Stomach (tissue), 9 donors: Measurements from ENCODE around the gene RAB8A. TPM values are rescaled to one million over a fixed set of nuclear protein-coding genes. Genes with fewer than 3 reads are reported as not detected.
"Not testable (repeated sequence)": the region's sequence is repeated elsewhere in the genome, so short reads cannot be mapped to it uniquely, and the experiment has no call there.

Experiments
- DNase-seq, 2 donors: peaks; one replicate each; pipeline versions ENCODE4 v3.0.0 to v3.0.0-alpha.2; 2013 to 2019
- H3K27ac ChIP-seq, 5 donors: fragments of 200-600 bp in 4 of 5; sonication (generic) in 4 of 5; one replicate each; pipeline ENCODE4 v1.5.1; 2013 to 2019; ENCODE audit warnings: mild to moderate bottlenecking in 1 of 5, moderate library complexity in 1 of 5
- H3K27me3 ChIP-seq, 3 donors: fragments of 200-600 bp; sonication (generic); one replicate each; pipeline ENCODE4 v1.5.1; 2017 to 2019; ENCODE audit warnings: mixed run types in 1 of 3
- H3K36me3 ChIP-seq, 4 donors: fragments of 200-600 bp; sonication (generic); 1 replicate in 3 of 4; 2 replicates in 1 of 4; pipeline ENCODE4 v1.5.1; 2016 to 2019
- H3K4me1 ChIP-seq, 4 donors: fragments of 200-600 bp; sonication (generic); one replicate each; pipeline ENCODE4 v1.5.1; 2016 to 2019
- H3K4me3 ChIP-seq, 4 donors: fragments of 200-600 bp; sonication (generic) in 3 of 4; one replicate each; pipeline ENCODE4 v1.5.1; 2016 to 2019; ENCODE audit warnings: mild to moderate bottlenecking in 1 of 4
- H3K9me3 ChIP-seq, 4 donors: fragments of 200-600 bp; sonication (generic); one replicate each; pipeline ENCODE4 v1.5.1; 2016 to 2019
- EP300 ChIP-seq: sonication (generic); formaldehyde crosslinking; IDR thresholded peaks from one replicate; pipeline ENCODE4 v1.6.1; 2017; ENCODE audit warnings: antibody characterized with exemption
- POLR2A ChIP-seq, 4 donors: fragments of 450-650 bp; IDR thresholded peaks; one replicate each; pipeline ENCODE4 v1.6.1; 2016; ENCODE audit warnings: antibody characterized with exemption in 4 of 4, control low read depth in 2 of 4, mild to moderate bottlenecking in 1 of 4, moderate library complexity in 1 of 4
- POLR2AphosphoS5 ChIP-seq, 3 donors: sonication (generic); formaldehyde crosslinking; IDR thresholded peaks; one replicate each; pipeline ENCODE4 v1.6.1; 2016; ENCODE audit warnings: antibody characterized with exemption in 3 of 3
- WGBS, 5 donors: extraction: QIAGEN DNeasy Blood & Tissue Kit in 3 of 5; methylation state at CpG; one replicate each; pipeline versions ENCODE4 v1.1.5 to v1.1.7; 2013 to 2018; 5-methylcytosine and 5-hydroxymethylcytosine counted together
- intact Hi-C: fragments of 100-400 bp; cut with DNase I; formaldehyde crosslinking; loops from one replicate; pipeline ENCODE4 v1.15.1; 2023; ENCODE audit warnings: low total_unique reads
- polyA plus RNA-seq, 3 donors: library from polyadenylated mRNA; stranded (reverse); fragments of 200-250 nt; gene quantifications; one replicate each; pipeline ENCODE4 v1.2.3, GENCODE V29; 2013
- total RNA-seq, 5 donors: library from RNA; depleted of rRNA; stranded (reverse); fragments of >200 nt; gene quantifications; one replicate each; pipeline versions ENCODE4 v1.1.0 to v1.2.3, GENCODE V29; 2014 to 2016
- TF ChIP-seq, protein P1 (sequence below), 7 experiments: fragments of 450-650 bp in 4 of 7; fragments of 200-600 bp in 3 of 7; sonication (generic) in 3 of 7; IDR thresholded peaks; one replicate each; pipeline ENCODE4 v1.5.1; 2016 to 2019; ENCODE audit warnings: antibody characterized with exemption in 7 of 7, control low read depth in 2 of 7, mild to moderate bottlenecking in 1 of 7
- donor health status: healthy with polysubstance abuse.
- donor health status: Bipolar disorder and iron deficiency.
- donor health status: healthy.

The RAB8A gene
- total and polyA plus RNA-seq, 8 donors, result 1.8 to 63.4 (median 31.8) TPM

DNA sequence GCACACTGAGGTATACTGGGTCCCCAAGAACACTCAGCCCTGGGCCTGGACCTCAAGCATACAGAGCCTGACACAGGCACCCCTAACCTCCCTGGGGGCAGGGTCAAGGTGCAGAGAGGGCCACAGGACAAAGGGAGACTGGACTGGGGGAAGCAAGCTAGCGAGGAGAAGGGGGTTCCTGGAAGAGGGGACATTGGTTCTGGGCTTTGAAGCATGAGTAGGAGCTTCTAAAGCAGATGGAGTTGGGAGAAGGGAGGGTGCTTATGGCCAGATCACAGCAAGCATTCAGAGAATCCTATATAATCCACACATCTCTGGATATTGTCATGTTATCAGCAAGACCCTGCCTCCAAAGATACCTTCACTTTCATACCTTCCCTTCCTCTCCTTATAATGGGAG, 58.4 kb downstream of the RAB8A start:
- Histone ChIP-seq H3K27me3 (peaks cover 0 to 7% (median 0%) of the 10 kb centered on the region in 3 donors), H3K9me3 (peaks cover 0 to 2% (median under 1%) of the 10 kb centered on the region in 4 donors), H3K36me3 (no peaks in the 10 kb centered on the region), H3K27ac (no peak overlapping the region), H3K4me3 (no peak overlapping the region), H3K4me1 (no peaks in the 10 kb centered on the region)
- intact Hi-C loops, result no loop called here
- TF ChIP-seq POLR2AphosphoS5 (IDR thresholded peaks at IDR 0.05) (no peak), EP300 (no peak), POLR2A (IDR thresholded peaks at IDR 0.05) (no peak)
- TF ChIP-seq, protein P1, sequence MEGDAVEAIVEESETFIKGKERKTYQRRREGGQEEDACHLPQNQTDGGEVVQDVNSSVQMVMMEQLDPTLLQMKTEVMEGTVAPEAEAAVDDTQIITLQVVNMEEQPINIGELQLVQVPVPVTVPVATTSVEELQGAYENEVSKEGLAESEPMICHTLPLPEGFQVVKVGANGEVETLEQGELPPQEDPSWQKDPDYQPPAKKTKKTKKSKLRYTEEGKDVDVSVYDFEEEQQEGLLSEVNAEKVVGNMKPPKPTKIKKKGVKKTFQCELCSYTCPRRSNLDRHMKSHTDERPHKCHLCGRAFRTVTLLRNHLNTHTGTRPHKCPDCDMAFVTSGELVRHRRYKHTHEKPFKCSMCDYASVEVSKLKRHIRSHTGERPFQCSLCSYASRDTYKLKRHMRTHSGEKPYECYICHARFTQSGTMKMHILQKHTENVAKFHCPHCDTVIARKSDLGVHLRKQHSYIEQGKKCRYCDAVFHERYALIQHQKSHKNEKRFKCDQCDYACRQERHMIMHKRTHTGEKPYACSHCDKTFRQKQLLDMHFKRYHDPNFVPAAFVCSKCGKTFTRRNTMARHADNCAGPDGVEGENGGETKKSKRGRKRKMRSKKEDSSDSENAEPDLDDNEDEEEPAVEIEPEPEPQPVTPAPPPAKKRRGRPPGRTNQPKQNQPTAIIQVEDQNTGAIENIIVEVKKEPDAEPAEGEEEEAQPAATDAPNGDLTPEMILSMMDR (IDR thresholded peaks at IDR 0.05), result no peak
- no peak for DNase-seq
- WGBS, 5 donors, result 77 to 88% (median 83%) methylated on average over 1 of the region's 1 CpG

GRCh38 chr19:16175954-16176353, 64.3 kb downstream of the RAB8A start:
- no peaks in the 10 kb centered on the region for H3K4me1 ChIP-seq
- H3K9me3 ChIP-seq, result peaks cover 0 to 14% (median 5%) of the 10 kb centered on the region in 4 donors
- H3K36me3 ChIP-seq, result no peaks in the 10 kb centered on the region
- intact Hi-C loops, result no loop called here
- no peak overlapping the region for H3K4me3 ChIP-seq
- TF ChIP-seq, protein P1 (IDR thresholded peaks at IDR 0.05), result no peak
- TF ChIP-seq POLR2AphosphoS5 (IDR thresholded peaks at IDR 0.05) (no peak), POLR2A (IDR thresholded peaks at IDR 0.05) (no peak), EP300 (no peak)
- no peak overlapping the region for H3K27ac ChIP-seq
- peaks cover 0 to 7% (median 0%) of the 10 kb centered on the region in 3 donors for H3K27me3 ChIP-seq
- 53 to 65% (median 62%) methylated on average over 2 of the region's 2 CpGs for WGBS, 5 donors
- no peak for DNase-seq

GRCh38 chr19:16178866-16179265, 67.2 kb downstream of the RAB8A start:
- H3K36me3 ChIP-seq, H3K27ac ChIP-seq, intact Hi-C loops, H3K27me3 ChIP-seq, DNase-seq, H3K4me3 ChIP-seq: not testable (repeated sequence)
- WGBS, 5 donors, result 83 to 93% (median 88%) methylated on average over 5 of the region's 5 CpGs
- peaks cover 0 to 14% (median 5%) of the 10 kb centered on the region in 4 donors for H3K9me3 ChIP-seq
- H3K4me1 ChIP-seq, result peaks cover 0 to 15% (median 7%) of the 10 kb centered on the region in 4 donors

DNA sequence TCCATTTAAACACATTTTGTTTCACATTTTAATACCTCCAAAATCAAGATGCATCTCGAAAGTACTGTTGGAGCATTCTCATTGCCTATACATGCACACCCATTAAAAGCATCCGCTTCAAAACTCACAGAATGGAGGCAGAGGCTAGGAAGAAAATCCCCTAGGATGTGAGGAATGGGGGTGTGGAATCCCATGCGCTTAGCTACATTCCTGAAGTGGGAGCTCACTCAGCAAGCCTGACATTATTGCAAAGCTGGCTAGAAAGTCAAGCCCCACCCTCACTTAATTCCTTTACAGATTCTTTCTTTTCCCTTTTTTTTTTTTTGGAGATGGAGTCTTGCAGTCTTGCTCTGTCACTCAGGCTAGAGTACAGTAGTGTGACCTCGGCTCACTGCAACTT, 68.9 kb downstream of the RAB8A start:
- WGBS, 5 donors, result 40 to 66% (median 57%) methylated on average over 4 of the region's 4 CpGs
- no peak for TF ChIP-seq POLR2A (IDR thresholded peaks at IDR 0.05)
- TF ChIP-seq EP300, result no peak
- TF ChIP-seq, protein P1 (IDR thresholded peaks at IDR 0.05), result no peak
- no peak for TF ChIP-seq POLR2AphosphoS5 (IDR thresholded peaks at IDR 0.05)
- peaks cover 3 to 20% (median 14%) of the 10 kb centered on the region in 4 donors for H3K4me1 ChIP-seq

More for the DNA sequence above, 68.9 kb downstream of the RAB8A start:
- peaks cover 0 to 7% (median 1%) of the 10 kb centered on the region in 4 donors for H3K9me3 ChIP-seq
- peak in 1 of 2 donors; percentile 64 for DNase-seq
- H3K4me3 ChIP-seq, result no peak overlapping the region
- intact Hi-C loops, result loop anchor here (5.0 to 10.0 kb wide), 2 partner anchors 138 to 556 kb away; no protein-coding TSS in a partner anchor
- H3K27me3 ChIP-seq, result no peaks in the 10 kb centered on the region
- H3K36me3 ChIP-seq, result no peaks in the 10 kb centered on the region
- no peak overlapping the region for H3K27ac ChIP-seq

Other genes with a start within 250 kb of the RAB8A start
- gene CYP4F2, start 213.8 kb upstream of the RAB8A start, total RNA-seq, result 100 to 1,000 TPM in 1 of 5 donors, not detected in 4; 121 TPM
- under 1 TPM in 1 of 3 donors, not detected in 2; 0.13 TPM for gene CYP4F2, start 213.8 kb upstream of the RAB8A start, polyA plus RNA-seq
- gene CYP4F11, start 177.4 kb upstream of the RAB8A start, total RNA-seq, result 10 to 100 TPM in 3 of 5 donors, under 1 TPM in 1, not detected in 1; 0.18 to 20.0 (median 13.4) TPM
- 1 to 10 TPM in 1 of 3 donors, under 1 TPM in 2; 0.61 to 1.5 (median 0.85) TPM for gene CYP4F11, start 177.4 kb upstream of the RAB8A start, polyA plus RNA-seq
- gene OR10H4, start 162.9 kb upstream of the RAB8A start, total RNA-seq, result not detected
- gene OR10H4, start 162.9 kb upstream of the RAB8A start, polyA plus RNA-seq, result not detected
- 100 to 1,000 TPM; 167 to 609 (median 275) TPM for gene TPM4, start 35.4 kb upstream of the RAB8A start, total RNA-seq
- gene TPM4, start 35.4 kb upstream of the RAB8A start, polyA plus RNA-seq, result 100 to 1,000 TPM; 185 to 475 (median 427) TPM
- gene HSH2D, start 31.8 kb downstream of the RAB8A start, total RNA-seq, result 10 to 100 TPM in 3 of 5 donors, 1 to 10 TPM in 2; 6.2 to 24.5 (median 10.6) TPM
- 10 to 100 TPM in 1 of 3 donors, 1 to 10 TPM in 2; 8.2 to 17.7 (median 8.2) TPM for gene HSH2D, start 31.8 kb downstream of the RAB8A start, polyA plus RNA-seq
- not detected for gene CIB3, start 61.6 kb downstream of the RAB8A start, total RNA-seq
- not detected for gene CIB3, start 61.6 kb downstream of the RAB8A start, polyA plus RNA-seq
- 100 to 1,000 TPM in 2 of 5 donors, 10 to 100 TPM in 2, 1 to 10 TPM in 1; 8.2 to 175 (median 61.0) TPM for gene FAM32A, start 73.5 kb downstream of the RAB8A start, total RNA-seq
- gene FAM32A, start 73.5 kb downstream of the RAB8A start, polyA plus RNA-seq, result 100 to 1,000 TPM in 2 of 3 donors, 10 to 100 TPM in 1; 77.5 to 145 (median 102) TPM
- 10 to 100 TPM in 4 of 5 donors, 1 to 10 TPM in 1; 2.0 to 92.4 (median 27.1) TPM for gene AP1M1, start 86.0 kb downstream of the RAB8A start, total RNA-seq
- 10 to 100 TPM; 24.2 to 32.8 (median 30.4) TPM for gene AP1M1, start 86.0 kb downstream of the RAB8A start, polyA plus RNA-seq
- 100 to 1,000 TPM in 1 of 5 donors, 10 to 100 TPM in 4; 31.0 to 107 (median 72.3) TPM for gene KLF2, start 212.9 kb downstream of the RAB8A start, total RNA-seq
- gene KLF2, start 212.9 kb downstream of the RAB8A start, polyA plus RNA-seq, result 10 to 100 TPM in 2 of 3 donors, 1 to 10 TPM in 1; 9.5 to 69.5 (median 16.7) TPM